Fibroblast of lung (primary cell): Measurements from ENCODE around the gene TEAD3. TPM values are rescaled to one million over a fixed set of nuclear protein-coding genes. Genes with fewer than 3 reads are reported as not detected.
"Not testable (repeated sequence)": the region's sequence is repeated elsewhere in the genome, so short reads cannot be mapped to it uniquely, and the experiment has no call there.

Source experiments
- DNase-seq, 2 donors: peaks; one replicate each; pipeline versions ENCODE4 v3.0.0 to v3.0.0-alpha.2; 2010; ENCODE audit warnings: low read depth in 2 of 2
- H2AFZ ChIP-seq: 2 replicates; pipeline ENCODE4 v1.5.1; 2012; ENCODE audit warnings: low read length, control low read depth, inconsistent platforms
- H3K27ac ChIP-seq: 2 replicates; pipeline ENCODE4 v1.5.1; 2011; ENCODE audit warnings: low read length, control low read depth; ENCODE audit not compliant: insufficient read depth
- H3K27me3 ChIP-seq: 2 replicates; pipeline ENCODE4 v1.5.1; 2011; ENCODE audit warnings: mild to moderate bottlenecking, low read length; ENCODE audit not compliant: control insufficient read depth, insufficient read depth
- H3K36me3 ChIP-seq: 2 replicates; pipeline ENCODE4 v1.5.1; 2011; ENCODE audit warnings: low read length; ENCODE audit not compliant: control insufficient read depth, insufficient read depth
- H3K4me1 ChIP-seq: 2 replicates; pipeline ENCODE4 v1.5.1; 2011; ENCODE audit warnings: low read length; ENCODE audit not compliant: control insufficient read depth, insufficient read depth; ENCODE audit errors: extremely low read depth
- H3K4me2 ChIP-seq: 2 replicates; pipeline ENCODE4 v1.5.1; 2011; ENCODE audit warnings: low read length, control low read depth; ENCODE audit not compliant: insufficient read depth; ENCODE audit errors: extremely low read depth
- H3K4me3 ChIP-seq, 4 experiments: fragments of 200-600 bp in 1 of 4; sonication (generic) in 1 of 4; replicated peaks in 1 of 4; 2 replicates each; pipeline ENCODE4 v1.5.1; 2011 to 2016; ENCODE audit warnings: low read length in 4 of 4, low read depth in 3 of 4, mild to moderate bottlenecking in 3 of 4, control low read depth in 2 of 4, inconsistent platforms in 1 of 4, mixed read lengths in 1 of 4; ENCODE audit not compliant: insufficient read depth in 1 of 4; ENCODE audit errors: control extremely low read depth in 1 of 4
- H3K79me2 ChIP-seq: 2 replicates; pipeline ENCODE4 v1.5.1; 2012; ENCODE audit warnings: mild to moderate bottlenecking, low read length, inconsistent platforms; ENCODE audit not compliant: control insufficient read depth, insufficient read depth
- H3K9ac ChIP-seq: 2 replicates; pipeline ENCODE4 v1.5.1; 2011; ENCODE audit warnings: mild to moderate bottlenecking, low read length, control low read depth; ENCODE audit not compliant: insufficient read depth
- H3K9me3 ChIP-seq: 2 replicates; pipeline ENCODE4 v1.5.1; 2012; ENCODE audit warnings: low read depth, low read length; ENCODE audit not compliant: control insufficient read depth, insufficient read depth
- H4K20me1 ChIP-seq: 2 replicates; pipeline ENCODE4 v1.5.1; 2011; ENCODE audit warnings: low read length; ENCODE audit not compliant: control insufficient read depth, insufficient read depth; ENCODE audit errors: extremely low read depth
- EZH2 ChIP-seq: IDR thresholded peaks from 2 replicates; pipeline ENCODE4 v1.5.1; 2012; ENCODE audit warnings: low read length, control low read depth, mild to moderate bottlenecking; ENCODE audit errors: missing control alignments
- polyA plus RNA-seq, 2 donors: library from polyadenylated mRNA; depleted of rRNA in 1 of 2; stranded (reverse) in 1 of 2; unstranded in 1 of 2; fragments of >200 nt; gene quantifications; 2 replicates each; pipeline ENCODE4 v1.2.1, GENCODE V29; 2011 to 2012; ENCODE audit warnings: missing spikeins in 1 of 2
- total RNA-seq: library from RNA; depleted of rRNA; stranded (reverse); fragments of >200 nt; gene quantifications from 2 replicates; pipeline ENCODE4 v1.2.1, GENCODE V29; 2014
- TF ChIP-seq, protein P1 (sequence below), 2 donors: IDR thresholded peaks in 1 of 2; conservative IDR thresholded peaks in 1 of 2; 1 replicate in 1 of 2; 2 replicates in 1 of 2; pipeline ENCODE4 v1.5.1; 2011 to 2012; ENCODE audit warnings: low read length in 2 of 2, control low read depth in 1 of 2, inconsistent platforms in 1 of 2, low read depth in 1 of 2, mild to moderate bottlenecking in 1 of 2

The TEAD3 gene
- total and polyA plus RNA-seq, 2 donors (not counting 1 experiment from before 2014, with no cell fraction given) = 9.6 to 26.7 TPM

DNA sequence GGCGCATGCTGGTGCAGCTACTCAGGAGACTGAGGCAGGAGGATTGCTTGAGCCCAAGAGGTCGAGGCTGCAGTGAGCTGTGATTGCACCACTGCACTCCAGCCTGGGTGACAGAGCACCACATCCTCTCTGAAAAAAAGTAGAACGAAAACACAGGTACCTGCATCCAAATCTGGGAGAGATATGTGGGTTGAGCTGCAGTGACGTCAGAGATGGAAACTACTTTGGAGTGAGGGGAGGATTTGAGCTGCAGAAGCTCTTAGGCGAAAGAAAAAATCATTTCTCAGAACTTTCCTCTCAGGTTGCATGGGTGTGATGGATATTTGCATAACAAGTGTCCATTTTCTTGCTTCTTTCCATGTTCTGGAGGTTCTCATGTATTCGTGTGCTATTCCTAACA, 19.8 kb upstream of the TEAD3 start:
- H3K9me3 ChIP-seq = no peaks in the 10 kb centered on the region
- no peak overlapping the region for H3K27ac ChIP-seq
- H3K4me2 ChIP-seq = no peak overlapping the region
- H3K27me3 ChIP-seq = peaks cover 4% of the 10 kb centered on the region
- TF ChIP-seq, protein P1, sequence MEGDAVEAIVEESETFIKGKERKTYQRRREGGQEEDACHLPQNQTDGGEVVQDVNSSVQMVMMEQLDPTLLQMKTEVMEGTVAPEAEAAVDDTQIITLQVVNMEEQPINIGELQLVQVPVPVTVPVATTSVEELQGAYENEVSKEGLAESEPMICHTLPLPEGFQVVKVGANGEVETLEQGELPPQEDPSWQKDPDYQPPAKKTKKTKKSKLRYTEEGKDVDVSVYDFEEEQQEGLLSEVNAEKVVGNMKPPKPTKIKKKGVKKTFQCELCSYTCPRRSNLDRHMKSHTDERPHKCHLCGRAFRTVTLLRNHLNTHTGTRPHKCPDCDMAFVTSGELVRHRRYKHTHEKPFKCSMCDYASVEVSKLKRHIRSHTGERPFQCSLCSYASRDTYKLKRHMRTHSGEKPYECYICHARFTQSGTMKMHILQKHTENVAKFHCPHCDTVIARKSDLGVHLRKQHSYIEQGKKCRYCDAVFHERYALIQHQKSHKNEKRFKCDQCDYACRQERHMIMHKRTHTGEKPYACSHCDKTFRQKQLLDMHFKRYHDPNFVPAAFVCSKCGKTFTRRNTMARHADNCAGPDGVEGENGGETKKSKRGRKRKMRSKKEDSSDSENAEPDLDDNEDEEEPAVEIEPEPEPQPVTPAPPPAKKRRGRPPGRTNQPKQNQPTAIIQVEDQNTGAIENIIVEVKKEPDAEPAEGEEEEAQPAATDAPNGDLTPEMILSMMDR (conservative IDR thresholded peaks at IDR 0.05 in 1 of 2, IDR thresholded peaks at IDR 0.05 in 1 of 2; ENCODE audit: low read depth in 1 of 2, low read length in 2 of 2) = no peak
- TF ChIP-seq EZH2 = no peak
- no peak for DNase-seq
- no peaks in the 10 kb centered on the region for H3K36me3 ChIP-seq
- no peaks in the 10 kb centered on the region for H4K20me1 ChIP-seq
- H2AFZ ChIP-seq = no peak overlapping the region
- H3K4me3 ChIP-seq = no peak overlapping the region
- H3K9ac ChIP-seq = no peak overlapping the region
- no peaks in the 10 kb centered on the region for H3K4me1 ChIP-seq
- H3K79me2 ChIP-seq = no peaks in the 10 kb centered on the region

DNA sequence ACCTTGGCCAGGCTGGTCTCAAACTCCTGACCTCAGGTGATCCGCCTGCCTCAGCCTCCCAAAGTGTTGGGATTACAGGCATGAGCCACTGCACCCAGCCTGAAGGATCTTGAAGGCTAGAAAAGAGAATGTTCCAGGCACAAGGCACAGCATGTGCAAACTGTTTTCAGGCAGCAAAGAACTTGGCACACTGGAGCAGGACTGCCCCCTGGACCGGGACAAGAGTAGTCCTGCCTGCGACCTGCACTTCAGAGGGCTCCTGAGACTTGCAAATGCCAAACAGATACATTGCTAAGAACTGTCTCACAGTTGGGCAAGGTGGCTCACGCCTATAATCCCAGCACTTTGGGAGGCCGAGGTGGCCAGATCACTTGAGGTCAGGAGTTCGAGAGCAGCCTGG, 19.1 kb upstream of the TEAD3 start:
- H4K20me1 ChIP-seq, H3K36me3 ChIP-seq, H3K79me2 ChIP-seq, H3K4me1 ChIP-seq, H3K9ac ChIP-seq, H3K27me3 ChIP-seq, H3K4me3 ChIP-seq, H3K9me3 ChIP-seq, H2AFZ ChIP-seq, DNase-seq, H3K27ac ChIP-seq, H3K4me2 ChIP-seq: not testable (repeated sequence)

DNA sequence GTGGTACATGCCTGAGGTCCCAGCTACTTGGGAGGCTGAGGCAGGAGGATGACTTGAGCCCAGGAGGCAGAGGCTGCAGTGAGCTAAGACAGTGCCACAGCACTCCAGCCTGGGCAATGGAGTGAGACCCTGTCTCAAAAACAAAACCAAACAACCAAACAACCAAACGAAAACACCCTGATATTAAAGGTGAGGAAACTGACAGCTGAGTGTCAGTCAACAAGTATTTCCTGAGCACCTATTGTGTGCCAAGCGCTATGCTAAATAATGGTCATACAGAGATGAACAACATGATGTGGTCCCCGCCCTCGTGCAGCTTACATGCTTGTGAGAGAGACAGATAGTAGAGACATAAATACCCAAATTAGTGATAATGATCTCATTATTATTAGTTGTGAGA, 17.7 kb upstream of the TEAD3 start:
- TF ChIP-seq EZH2 = no peak
- TF ChIP-seq, protein P1 (conservative IDR thresholded peaks at IDR 0.05 in 1 of 2, IDR thresholded peaks at IDR 0.05 in 1 of 2; ENCODE audit: low read depth in 1 of 2, low read length in 2 of 2) = no peak
- Histone ChIP-seq H3K27me3 (peaks cover 17% of the 10 kb centered on the region), H3K4me2 (no peak overlapping the region), H3K4me3 (no peak overlapping the region), H3K4me1 (no peaks in the 10 kb centered on the region), H4K20me1 (no peaks in the 10 kb centered on the region), H3K27ac (no peak overlapping the region), H3K9ac (no peak overlapping the region), H3K9me3 (no peaks in the 10 kb centered on the region), H3K79me2 (no peaks in the 10 kb centered on the region), H3K36me3 (no peaks in the 10 kb centered on the region), H2AFZ (no peak overlapping the region)
- DNase-seq = no peak
